Tibial artery (tissue), 4 donors: ENCODE measurements around the gene RELL2.

Experiments used
- DNase-seq, 2 donors: peaks; one replicate each; pipeline ENCODE4 v3.0.0-alpha.2; 2019
- H3K27ac ChIP-seq, 2 donors: fragments of 200-600 bp; sonication (generic) in 1 of 2; 1 replicate in 1 of 2; 2 replicates in 1 of 2; pipeline ENCODE4 v1.5.1; 2018 to 2019; ENCODE audit warnings: mild to moderate bottlenecking in 1 of 2
- H3K27me3 ChIP-seq, 2 donors: fragments of 200-600 bp; sonication (generic) in 1 of 2; one replicate each; pipeline versions ENCODE4 v1.5.1 to v1.6.0; 2016 to 2019
- H3K36me3 ChIP-seq, 3 donors: fragments of 200-600 bp; sonication (generic) in 2 of 3; one replicate each; pipeline ENCODE4 v1.5.1; 2016 to 2019; ENCODE audit warnings: mild to moderate bottlenecking in 2 of 3
- H3K4me1 ChIP-seq, 4 donors: fragments of 200-600 bp; sonication (generic) in 2 of 4; 1 replicate in 3 of 4; 2 replicates in 1 of 4; pipeline ENCODE4 v1.5.1; 2016 to 2019
- H3K4me3 ChIP-seq, 2 donors: fragments of 200-600 bp; sonication (generic) in 1 of 2; 1 replicate in 1 of 2; 2 replicates in 1 of 2; pipeline ENCODE4 v1.5.1; 2018 to 2019; ENCODE audit warnings: mild to moderate bottlenecking in 2 of 2
- H3K9me3 ChIP-seq, 3 donors: fragments of 200-600 bp; sonication (generic) in 1 of 3; one replicate each; pipeline ENCODE4 v1.5.1; 2016 to 2019
- intact Hi-C: fragments of 100-400 bp; cut with DNase I; formaldehyde crosslinking; loops from one replicate; pipeline ENCODE4 v1.15.0; 2023; ENCODE audit warnings: low total_unique reads
- TF ChIP-seq, protein P1 (sequence below), 2 experiments: fragments of 200-600 bp in 1 of 2; fragments of 450-650 bp in 1 of 2; IDR thresholded peaks; one replicate each; pipeline ENCODE4 v1.5.1; 2017 to 2019; ENCODE audit warnings: antibody characterized with exemption in 2 of 2, mild to moderate bottlenecking in 1 of 2, moderate library complexity in 1 of 2

RELL2 gene

GRCh38 chr5:141646026-141646425, 9.2 kb downstream of the RELL2 start:
- Histone ChIP-seq H3K36me3 (peaks cover 10 to 71% (median 52%) of the 10 kb centered on the region in 3 donors), H3K9me3 (no peaks in the 10 kb centered on the region), H3K4me1 (peaks cover 0 to 12% (median 8%) of the 10 kb centered on the region in 4 donors), H3K27ac (no peak overlapping the region), H3K27me3 (no peaks in the 10 kb centered on the region), H3K4me3 (no peak overlapping the region)
- TF ChIP-seq, protein P1, sequence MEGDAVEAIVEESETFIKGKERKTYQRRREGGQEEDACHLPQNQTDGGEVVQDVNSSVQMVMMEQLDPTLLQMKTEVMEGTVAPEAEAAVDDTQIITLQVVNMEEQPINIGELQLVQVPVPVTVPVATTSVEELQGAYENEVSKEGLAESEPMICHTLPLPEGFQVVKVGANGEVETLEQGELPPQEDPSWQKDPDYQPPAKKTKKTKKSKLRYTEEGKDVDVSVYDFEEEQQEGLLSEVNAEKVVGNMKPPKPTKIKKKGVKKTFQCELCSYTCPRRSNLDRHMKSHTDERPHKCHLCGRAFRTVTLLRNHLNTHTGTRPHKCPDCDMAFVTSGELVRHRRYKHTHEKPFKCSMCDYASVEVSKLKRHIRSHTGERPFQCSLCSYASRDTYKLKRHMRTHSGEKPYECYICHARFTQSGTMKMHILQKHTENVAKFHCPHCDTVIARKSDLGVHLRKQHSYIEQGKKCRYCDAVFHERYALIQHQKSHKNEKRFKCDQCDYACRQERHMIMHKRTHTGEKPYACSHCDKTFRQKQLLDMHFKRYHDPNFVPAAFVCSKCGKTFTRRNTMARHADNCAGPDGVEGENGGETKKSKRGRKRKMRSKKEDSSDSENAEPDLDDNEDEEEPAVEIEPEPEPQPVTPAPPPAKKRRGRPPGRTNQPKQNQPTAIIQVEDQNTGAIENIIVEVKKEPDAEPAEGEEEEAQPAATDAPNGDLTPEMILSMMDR (IDR thresholded peaks at IDR 0.05) = no peak
- intact Hi-C loops = no loop called here
- DNase-seq = no peak

- peaks cover 0 to 19% (median 13%) of the 10 kb centered on the region in 4 donors for H3K4me1 ChIP-seq
- no peak for DNase-seq
- no peak overlapping the region for H3K27ac ChIP-seq
- intact Hi-C loops = no loop called here
- TF ChIP-seq, protein P1 (IDR thresholded peaks at IDR 0.05) = no peak
- no peaks in the 10 kb centered on the region for H3K27me3 ChIP-seq
- H3K9me3 ChIP-seq = no peaks in the 10 kb centered on the region
- no peak overlapping the region for H3K4me3 ChIP-seq
- H3K36me3 ChIP-seq = peaks cover 10 to 61% (median 52%) of the 10 kb centered on the region in 3 donors
These were observed 10.4 kb downstream of the RELL2 start for GRCh38 chr5:141647242-141647641.

DNA sequence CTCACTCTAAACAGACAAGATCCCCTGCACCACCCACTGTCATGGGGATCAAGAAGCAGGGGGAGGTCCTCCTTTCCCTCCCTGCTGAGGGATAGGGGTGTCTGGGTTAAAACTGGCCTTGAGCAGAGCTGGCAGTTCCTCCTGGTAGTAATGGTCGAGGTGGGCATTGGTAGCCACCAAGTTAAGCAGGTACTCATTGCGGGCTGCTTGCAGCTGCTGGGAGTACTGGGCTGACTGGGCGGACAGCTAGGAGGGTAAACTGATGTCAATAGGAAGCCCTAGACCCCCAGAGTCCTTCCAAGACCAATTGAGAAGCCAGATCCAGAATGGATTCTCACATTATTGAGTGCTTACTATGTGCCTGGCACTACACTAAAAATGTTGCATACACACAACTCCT, 11.1 kb downstream of the RELL2 start:
- TF ChIP-seq, protein P1 (IDR thresholded peaks at IDR 0.05) = no peak

GRCh38 chr5:141649056-141649688, 12.4 kb downstream of the RELL2 start:
- DNase-seq = no peak
- TF ChIP-seq, protein P1 (IDR thresholded peaks at IDR 0.05) = no peak
- peaks cover 7 to 47% (median 45%) of the 10 kb centered on the region in 3 donors for H3K36me3 ChIP-seq
- no peaks in the 10 kb centered on the region for H3K27me3 ChIP-seq
- peaks cover 0 to 19% (median 13%) of the 10 kb centered on the region in 4 donors for H3K4me1 ChIP-seq
- H3K27ac ChIP-seq = no peak overlapping the region
- intact Hi-C loops = no loop called here
- no peaks in the 10 kb centered on the region for H3K9me3 ChIP-seq
- H3K4me3 ChIP-seq = no peak overlapping the region

More for the DNA sequence above, 11.1 kb downstream of the RELL2 start:
- Histone ChIP-seq H3K27ac (no peak overlapping the region), H3K9me3 (no peaks in the 10 kb centered on the region), H3K4me3 (no peak overlapping the region), H3K36me3 (peaks cover 10 to 55% (median 52%) of the 10 kb centered on the region in 3 donors), H3K4me1 (peaks cover 0 to 19% (median 13%) of the 10 kb centered on the region in 4 donors), H3K27me3 (no peaks in the 10 kb centered on the region)
- intact Hi-C loops = no loop called here
- no peak for DNase-seq

- TF ChIP-seq, protein P1 (IDR thresholded peaks at IDR 0.05) = no peak
- intact Hi-C loops = no loop called here
- peaks cover 7 to 39% (median 38%) of the 10 kb centered on the region in 3 donors for H3K36me3 ChIP-seq
- no peak overlapping the region for H3K27ac ChIP-seq
- no peaks in the 10 kb centered on the region for H3K27me3 ChIP-seq
- H3K4me1 ChIP-seq = peaks cover 0 to 19% (median 13%) of the 10 kb centered on the region in 4 donors
- H3K9me3 ChIP-seq = no peaks in the 10 kb centered on the region
- no peak for DNase-seq
- no peak overlapping the region for H3K4me3 ChIP-seq
These were observed 13.2 kb downstream of the RELL2 start for GRCh38 chr5:141649972-141650371.
